Large intestine (tissue), 3 donors: ENCODE data around the gene PAX8. TPM values are rescaled to one million over a fixed set of nuclear protein-coding genes. Genes with fewer than 3 reads are reported as not detected.

ENCODE experiments used
- DNase-seq, 2 donors: peaks; one replicate each; pipeline versions ENCODE4 v3.0.0 to v3.0.0-alpha.2; 2013
- H3K27ac ChIP-seq: one replicate; pipeline ENCODE4 v1.5.1; 2013; ENCODE audit warnings: low read length
- H3K27me3 ChIP-seq: 2 replicates; pipeline ENCODE4 v1.6.1; 2013; ENCODE audit warnings: low read length; ENCODE audit not compliant: control insufficient read depth, insufficient read depth
- H3K36me3 ChIP-seq: 2 replicates; pipeline ENCODE4 v1.6.1; 2013; ENCODE audit warnings: low read length; ENCODE audit not compliant: control insufficient read depth, insufficient read depth
- H3K4me1 ChIP-seq: one replicate; pipeline ENCODE4 v1.6.1; 2013; ENCODE audit warnings: low read length; ENCODE audit not compliant: control insufficient read depth, insufficient read depth
- H3K4me3 ChIP-seq: one replicate; pipeline ENCODE4 v1.5.1; 2013; ENCODE audit warnings: low read length
- H3K9me3 ChIP-seq: one replicate; pipeline ENCODE4 v1.6.1; 2013; ENCODE audit warnings: mild to moderate bottlenecking, low read depth, low read length, moderate library complexity; ENCODE audit not compliant: control insufficient read depth
- WGBS: methylation state at CpG from one replicate; pipeline ENCODE4 v1.1.5; 2013; ENCODE audit warnings: low lambda C conversion rate; ENCODE audit not compliant: insufficient coverage; 5-methylcytosine and 5-hydroxymethylcytosine counted together
- polyA plus RNA-seq: library from polyadenylated mRNA; unstranded; fragments of 120-200 nt; gene quantifications from one replicate; pipeline ENCODE4 v1.2.1, GENCODE V29; 2013

The PAX8 gene
- polyA plus RNA-seq, 1 donor = 2.1 TPM

- Histone ChIP-seq H3K4me3 (no peak overlapping the region), H3K4me1 (peaks cover 58% of the 10 kb centered on the region)
- no CpG with 5 or more reads among the region's 6 CpGs for WGBS
Measured at GRCh38 chr2:113220970-113221708, 57.6 kb downstream of the PAX8 start.

GRCh38 chr2:113219889-113220641, 58.7 kb downstream of the PAX8 start:
- H3K27ac ChIP-seq = peak overlapping the region; percentile 92
- H3K4me1 ChIP-seq = peaks cover 50% of the 10 kb centered on the region
- H3K9me3 ChIP-seq = no peaks in the 10 kb centered on the region
- DNase-seq = peak in 1 of 2 donors; percentile 77
- no CpG with 5 or more reads among the region's 6 CpGs for WGBS
- H3K4me3 ChIP-seq = no peak overlapping the region
- H3K27me3 ChIP-seq = no peaks in the 10 kb centered on the region
- no peaks in the 10 kb centered on the region for H3K36me3 ChIP-seq

More at GRCh38 chr2:113220970-113221708, 57.6 kb downstream of the PAX8 start:
- Histone ChIP-seq H3K36me3 (no peaks in the 10 kb centered on the region), H3K27ac (no peak overlapping the region), H3K9me3 (no peaks in the 10 kb centered on the region), H3K27me3 (no peaks in the 10 kb centered on the region)
- DNase-seq = no peak

GRCh38 chr2:113219525-113219888, 59.2 kb downstream of the PAX8 start:
- Histone ChIP-seq H3K9me3 (no peaks in the 10 kb centered on the region), H3K36me3 (no peaks in the 10 kb centered on the region), H3K27ac (peak overlapping the region; percentile 92), H3K4me3 (no peak overlapping the region), H3K27me3 (no peaks in the 10 kb centered on the region), H3K4me1 (peaks cover 46% of the 10 kb centered on the region)
- no peak for DNase-seq
- no CpG with 5 or more reads among the region's 5 CpGs for WGBS

GRCh38 chr2:113219092-113219441, 59.7 kb downstream of the PAX8 start:
- Histone ChIP-seq H3K36me3 (no peaks in the 10 kb centered on the region), H3K27me3 (no peaks in the 10 kb centered on the region), H3K4me3 (no peak overlapping the region), H3K9me3 (no peaks in the 10 kb centered on the region), H3K27ac (peak overlapping the region; percentile 92), H3K4me1 (peaks cover 46% of the 10 kb centered on the region)
- WGBS = no CpG with 5 or more reads among the region's 2 CpGs
- no peak for DNase-seq

- peak; percentile 84 to 89 for DNase-seq
- H3K4me1 ChIP-seq = peaks cover 46% of the 10 kb centered on the region
- H3K27ac ChIP-seq = peak overlapping the region; percentile 92
- 17% methylated on average over 1 of the region's 8 CpGs for WGBS
- H3K4me3 ChIP-seq = no peak overlapping the region
- H3K36me3 ChIP-seq = no peaks in the 10 kb centered on the region
- H3K9me3 ChIP-seq = no peaks in the 10 kb centered on the region
- no peaks in the 10 kb centered on the region for H3K27me3 ChIP-seq
Measured at GRCh38 chr2:113218283-113219091, 60.2 kb downstream of the PAX8 start.

- peaks cover 48% of the 10 kb centered on the region for H3K4me1 ChIP-seq
- WGBS = 90% methylated on average over 2 of the region's 15 CpGs
- H3K9me3 ChIP-seq = no peaks in the 10 kb centered on the region
- no peak overlapping the region for H3K4me3 ChIP-seq
- no peaks in the 10 kb centered on the region for H3K36me3 ChIP-seq
- H3K27me3 ChIP-seq = no peaks in the 10 kb centered on the region
- H3K27ac ChIP-seq = peak overlapping the region; percentile 92
- peak in 1 of 2 donors; percentile 56 for DNase-seq
Measured at GRCh38 chr2:113217455-113218282, 61.1 kb downstream of the PAX8 start.

GRCh38 chr2:113216891-113217454, 61.7 kb downstream of the PAX8 start:
- H3K4me1 ChIP-seq = peaks cover 53% of the 10 kb centered on the region
- H3K27me3 ChIP-seq = no peaks in the 10 kb centered on the region
- no peaks in the 10 kb centered on the region for H3K36me3 ChIP-seq
- H3K4me3 ChIP-seq = no peak overlapping the region
- no peak for DNase-seq
- no peaks in the 10 kb centered on the region for H3K9me3 ChIP-seq
- WGBS = no CpG with 5 or more reads among the region's 6 CpGs
- peak overlapping the region; percentile 92 for H3K27ac ChIP-seq

- Histone ChIP-seq H3K36me3 (no peaks in the 10 kb centered on the region), H3K4me3 (no peak overlapping the region), H3K27me3 (no peaks in the 10 kb centered on the region), H3K27ac (no peak overlapping the region), H3K4me1 (peaks cover 59% of the 10 kb centered on the region), H3K9me3 (no peaks in the 10 kb centered on the region)
- no peak for DNase-seq
- WGBS = no CpG with 5 or more reads among the region's 2 CpGs
Measured at GRCh38 chr2:113216321-113216720, 62.4 kb downstream of the PAX8 start.

GRCh38 chr2:113215056-113215455, 63.7 kb downstream of the PAX8 start:
- no peak for DNase-seq
- H3K27ac ChIP-seq = no peak overlapping the region
- no peaks in the 10 kb centered on the region for H3K27me3 ChIP-seq
- no peaks in the 10 kb centered on the region for H3K9me3 ChIP-seq
- H3K4me3 ChIP-seq = no peak overlapping the region
- H3K4me1 ChIP-seq = peaks cover 54% of the 10 kb centered on the region
- WGBS = no CpG with 5 or more reads among the region's 2 CpGs
- no peaks in the 10 kb centered on the region for H3K36me3 ChIP-seq
